ENCODE results near the gene LAMA1. TPM values are rescaled to one million over a fixed set of nuclear protein-coding genes. Genes with fewer than 3 reads are reported as not detected.

The LAMA1 gene
- total and polyA plus RNA-seq, 8 donors: 0.31 to 1.7 (median 1.2) TPM; not detected in 5

DNA sequence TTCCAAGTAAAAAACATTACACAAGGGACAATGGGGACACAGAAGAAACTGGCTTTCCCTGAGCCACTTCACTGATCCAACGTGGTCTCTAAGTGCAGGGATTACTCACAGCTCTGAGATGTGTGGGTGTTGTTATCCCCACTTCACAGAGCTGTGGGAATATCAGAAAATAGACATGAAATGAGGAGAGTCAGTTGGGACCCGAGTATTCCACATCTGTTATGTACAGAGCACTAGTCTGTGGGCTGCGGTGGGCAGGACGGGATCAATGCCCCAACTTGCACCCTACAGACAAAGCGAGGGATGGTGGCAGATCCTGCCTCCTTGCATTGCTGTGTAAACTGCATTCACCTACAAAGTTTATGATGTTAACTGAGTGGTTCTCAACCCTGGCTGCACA lies 11.7 kb downstream of the LAMA1 start:
- 71 to 86% (median 78%) methylated on average over 5 of the region's 5 CpGs for WGBS, 5 donors
- H3K27ac ChIP-seq: no peak overlapping the region
- H3K4me1 ChIP-seq: no peaks in the 10 kb centered on the region
- intact Hi-C loops (cut with DNase I; ENCODE audit: low total_unique reads): no loop called here
- H3K4me3 ChIP-seq: no peak overlapping the region
- H3K9me3 ChIP-seq: no peaks in the 10 kb centered on the region
- TF ChIP-seq POLR2AphosphoS5 (IDR thresholded peaks at IDR 0.05): no peak
- TF ChIP-seq EP300 (IDR thresholded peaks at IDR 0.05): no peak
- TF ChIP-seq, protein P1, sequence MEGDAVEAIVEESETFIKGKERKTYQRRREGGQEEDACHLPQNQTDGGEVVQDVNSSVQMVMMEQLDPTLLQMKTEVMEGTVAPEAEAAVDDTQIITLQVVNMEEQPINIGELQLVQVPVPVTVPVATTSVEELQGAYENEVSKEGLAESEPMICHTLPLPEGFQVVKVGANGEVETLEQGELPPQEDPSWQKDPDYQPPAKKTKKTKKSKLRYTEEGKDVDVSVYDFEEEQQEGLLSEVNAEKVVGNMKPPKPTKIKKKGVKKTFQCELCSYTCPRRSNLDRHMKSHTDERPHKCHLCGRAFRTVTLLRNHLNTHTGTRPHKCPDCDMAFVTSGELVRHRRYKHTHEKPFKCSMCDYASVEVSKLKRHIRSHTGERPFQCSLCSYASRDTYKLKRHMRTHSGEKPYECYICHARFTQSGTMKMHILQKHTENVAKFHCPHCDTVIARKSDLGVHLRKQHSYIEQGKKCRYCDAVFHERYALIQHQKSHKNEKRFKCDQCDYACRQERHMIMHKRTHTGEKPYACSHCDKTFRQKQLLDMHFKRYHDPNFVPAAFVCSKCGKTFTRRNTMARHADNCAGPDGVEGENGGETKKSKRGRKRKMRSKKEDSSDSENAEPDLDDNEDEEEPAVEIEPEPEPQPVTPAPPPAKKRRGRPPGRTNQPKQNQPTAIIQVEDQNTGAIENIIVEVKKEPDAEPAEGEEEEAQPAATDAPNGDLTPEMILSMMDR (IDR thresholded peaks at IDR 0.05): no peak
- TF ChIP-seq POLR2A (IDR thresholded peaks at IDR 0.05): no peak
- DNase-seq: no peak
- H3K36me3 ChIP-seq: no peaks in the 10 kb centered on the region
- peaks cover 0 to 32% (median 0%) of the 10 kb centered on the region in 3 donors for H3K27me3 ChIP-seq

DNA sequence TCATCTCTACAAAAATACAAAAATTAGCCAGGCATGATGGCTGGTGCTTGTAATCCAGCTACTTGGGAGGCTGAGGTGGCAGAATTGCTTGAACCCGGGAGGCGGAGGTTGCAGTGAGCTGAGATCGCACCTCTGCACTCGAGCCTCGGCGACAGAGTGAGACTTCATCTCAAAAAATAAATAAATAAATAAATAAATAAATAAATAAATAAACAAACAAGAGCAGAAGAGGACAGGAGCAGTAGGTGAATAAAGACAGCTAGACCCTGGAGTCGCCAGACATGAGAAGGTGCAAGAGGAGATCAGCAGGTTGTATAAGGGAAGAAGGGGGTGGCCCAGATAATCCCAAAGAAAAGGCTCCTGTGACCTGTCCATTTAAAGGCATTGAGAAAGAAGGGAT lies 12.3 kb downstream of the LAMA1 start:
- Histone ChIP-seq H3K4me1 (no peaks in the 10 kb centered on the region), H3K4me3 (no peak overlapping the region), H3K27me3 (peaks cover 0 to 26% (median 0%) of the 10 kb centered on the region in 3 donors), H3K36me3 (no peaks in the 10 kb centered on the region), H3K9me3 (no peaks in the 10 kb centered on the region), H3K27ac (no peak overlapping the region)
- TF ChIP-seq POLR2A (IDR thresholded peaks at IDR 0.05) (no peak), EP300 (IDR thresholded peaks at IDR 0.05) (no peak), POLR2AphosphoS5 (IDR thresholded peaks at IDR 0.05) (no peak)
- TF ChIP-seq, protein P1 (IDR thresholded peaks at IDR 0.05): no peak
- WGBS, 5 donors: 88 to 93% (median 91%) methylated on average over 7 of the region's 7 CpGs
- intact Hi-C loops (cut with DNase I; ENCODE audit: low total_unique reads): no loop called here
- DNase-seq: no peak

DNA sequence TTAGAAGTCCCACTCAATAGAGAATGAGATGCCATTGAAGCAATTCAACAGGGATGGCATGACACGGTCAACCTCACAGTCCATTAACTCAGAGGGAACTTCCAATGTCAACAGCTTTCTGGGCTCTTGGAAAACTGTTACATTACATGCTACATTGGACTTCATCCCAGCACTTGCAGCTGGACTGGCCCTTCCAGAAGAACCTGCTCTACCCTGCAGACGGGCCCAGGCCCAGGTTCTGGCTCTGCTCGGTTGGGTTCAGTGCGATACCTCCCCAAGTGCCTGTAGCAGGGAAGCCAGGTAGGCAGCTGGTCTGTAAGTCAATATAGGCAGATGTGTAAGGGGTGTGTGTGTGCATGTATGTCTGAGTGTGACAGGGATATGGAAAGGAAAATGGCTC lies 12.9 kb downstream of the LAMA1 start:
- intact Hi-C loops (cut with DNase I; ENCODE audit: low total_unique reads): no loop called here
- WGBS, 5 donors: 64 to 71% (median 69%) methylated on average over 4 of the region's 4 CpGs
- no peaks in the 10 kb centered on the region for H3K36me3 ChIP-seq
- H3K27ac ChIP-seq: no peak overlapping the region
- H3K9me3 ChIP-seq: no peaks in the 10 kb centered on the region
- TF ChIP-seq POLR2A (IDR thresholded peaks at IDR 0.05): no peak
- TF ChIP-seq EP300 (IDR thresholded peaks at IDR 0.05): no peak
- no peak for TF ChIP-seq POLR2AphosphoS5 (IDR thresholded peaks at IDR 0.05)
- TF ChIP-seq, protein P1 (IDR thresholded peaks at IDR 0.05): no peak
- no peak overlapping the region for H3K4me3 ChIP-seq
- no peak for DNase-seq
- H3K27me3 ChIP-seq: peaks cover 0 to 19% (median 0%) of the 10 kb centered on the region in 3 donors
- H3K4me1 ChIP-seq: no peaks in the 10 kb centered on the region

DNA sequence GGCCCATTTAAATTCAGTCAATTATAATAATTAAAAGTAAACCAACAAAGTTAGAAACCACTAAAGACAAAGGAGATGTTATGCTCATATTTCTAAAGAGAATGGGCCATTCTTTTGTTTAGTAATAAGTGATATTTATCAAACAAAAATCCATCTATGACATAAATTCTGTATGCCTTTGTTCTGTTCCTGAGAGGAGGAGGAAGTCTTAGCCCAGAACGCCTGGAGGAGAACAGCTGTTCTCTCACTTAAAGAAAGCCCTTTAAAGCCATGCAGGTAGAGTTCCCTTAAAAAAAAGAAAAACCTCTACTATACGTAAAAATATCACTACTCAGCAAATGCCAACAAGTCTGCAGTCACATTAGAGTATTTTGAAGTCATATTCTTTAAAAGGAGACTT lies 15.5 kb downstream of the LAMA1 start:
- no peak for TF ChIP-seq POLR2AphosphoS5 (IDR thresholded peaks at IDR 0.05)
- TF ChIP-seq, protein P1 (IDR thresholded peaks at IDR 0.05): no peak
- TF ChIP-seq EP300 (IDR thresholded peaks at IDR 0.05): no peak
- TF ChIP-seq POLR2A (IDR thresholded peaks at IDR 0.05): no peak
- H3K27ac ChIP-seq: no peak overlapping the region
- WGBS, 5 donors: 30 to 39% (median 37%) methylated on average over 2 of the region's 2 CpGs
- H3K9me3 ChIP-seq: no peaks in the 10 kb centered on the region
- no peak for DNase-seq
- H3K36me3 ChIP-seq: no peaks in the 10 kb centered on the region
- H3K27me3 ChIP-seq: no peaks in the 10 kb centered on the region
- no peak overlapping the region for H3K4me3 ChIP-seq
- H3K4me1 ChIP-seq: no peaks in the 10 kb centered on the region
- intact Hi-C loops (cut with DNase I; ENCODE audit: low total_unique reads): no loop called here
